ENCODE data around the gene MACROD1.

MACROD1 gene

DNA sequence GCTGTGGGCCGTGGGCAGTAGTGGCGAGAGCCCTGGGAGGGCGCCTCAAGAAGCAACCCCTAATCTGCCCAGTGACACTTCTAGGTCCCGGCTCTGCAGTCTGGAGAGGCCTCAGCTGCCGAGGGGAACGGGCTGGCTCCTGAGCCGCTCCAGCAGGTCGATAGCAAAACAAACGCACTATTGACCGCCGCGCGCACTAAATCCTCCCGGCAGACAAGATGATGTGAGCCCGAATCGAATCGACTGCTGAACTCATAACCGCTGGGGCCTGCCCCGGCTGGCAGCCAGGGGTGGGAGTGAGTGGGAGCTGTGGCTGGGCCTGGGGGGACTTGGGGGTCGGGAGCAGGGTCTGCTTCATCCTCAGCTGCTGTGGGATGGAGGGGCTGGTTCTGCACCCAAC, 94.1 kb downstream of the MACROD1 start:
- DNase-seq: no peak

DNA sequence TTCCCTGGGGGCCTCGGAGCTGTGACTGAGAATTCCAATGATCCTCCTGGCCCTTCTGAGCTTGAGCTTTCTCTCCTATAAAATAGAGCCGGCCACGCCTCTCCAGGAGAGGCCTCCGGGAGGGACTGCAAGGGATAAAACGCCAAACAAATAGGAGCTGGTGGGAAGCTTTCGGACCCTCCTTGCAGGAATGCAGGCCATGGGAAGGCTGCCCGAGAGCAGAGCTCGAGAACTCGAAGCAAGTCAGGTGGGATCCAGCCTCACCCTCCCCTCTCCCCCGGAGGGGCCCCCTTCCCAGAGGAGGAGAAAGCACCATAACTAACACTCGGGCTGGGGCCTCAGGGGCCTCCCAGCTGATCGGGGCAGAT, 95.6 kb downstream of the MACROD1 start:
- no peak for DNase-seq

- no peak for DNase-seq
Measured at GRCh38 chr11:64069401-64070313, 96.3 kb downstream of the MACROD1 start.

DNA sequence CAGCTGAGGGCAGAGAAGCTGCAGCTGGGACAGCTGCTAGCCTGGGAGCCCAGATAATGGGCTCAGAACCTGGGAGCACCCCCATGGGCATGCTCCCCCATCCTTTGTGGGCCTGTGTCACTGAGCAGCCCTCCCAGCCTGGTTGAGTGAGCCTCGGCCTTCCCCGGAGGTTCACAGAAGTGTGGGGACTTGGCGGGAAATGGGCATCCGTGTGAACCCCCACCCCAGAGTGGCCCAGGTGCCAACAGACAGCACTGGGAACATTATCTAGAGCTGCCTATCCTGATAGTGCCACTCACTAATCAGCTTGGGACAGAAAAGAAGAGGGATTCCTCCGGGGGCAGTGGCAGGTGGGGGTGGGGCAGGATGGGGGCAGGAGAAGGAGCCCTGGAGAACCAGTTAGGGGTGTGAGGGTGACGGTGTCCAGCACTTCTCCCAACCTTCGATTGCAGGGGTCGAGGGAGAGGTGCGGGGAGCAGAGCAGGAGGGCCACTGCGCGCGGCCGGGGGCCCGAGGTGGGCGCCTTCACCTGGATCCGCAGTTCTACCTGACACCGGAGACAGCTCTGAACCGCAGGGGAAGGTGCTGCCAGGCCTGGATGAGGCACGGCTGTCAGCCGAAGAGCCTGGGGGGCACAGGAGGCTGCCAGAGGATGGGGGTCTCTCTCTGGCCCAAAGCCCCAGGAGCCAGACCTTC, 97.1 kb downstream of the MACROD1 start:
- no peak for DNase-seq

- DNase-seq: no peak
Measured at GRCh38 chr11:64067230-64067993, 98.5 kb downstream of the MACROD1 start.

DNA sequence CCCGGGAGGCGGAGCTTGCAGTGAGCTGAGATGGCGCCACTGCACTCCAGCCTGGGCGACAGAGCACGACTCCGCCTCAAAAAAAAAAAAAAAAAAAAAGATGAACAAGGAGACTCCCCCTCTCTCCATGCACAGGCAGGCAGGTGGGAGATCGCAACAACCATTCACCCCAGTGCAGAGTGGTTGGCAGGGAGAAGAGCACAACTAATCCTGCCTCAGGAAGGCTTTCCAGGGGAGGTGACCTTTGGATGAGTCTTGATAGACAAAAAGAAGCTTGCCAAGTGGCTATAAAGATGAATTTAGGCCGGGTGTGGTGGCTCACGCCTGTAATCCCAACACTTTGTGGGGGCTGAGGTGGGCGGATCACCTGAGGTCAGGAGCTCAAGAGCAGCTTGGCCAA, 100.2 kb downstream of the MACROD1 start:
- DNase-seq: no peak

GRCh38 chr11:64065141-64065465, 100.8 kb downstream of the MACROD1 start:
- no peak for DNase-seq

DNA sequence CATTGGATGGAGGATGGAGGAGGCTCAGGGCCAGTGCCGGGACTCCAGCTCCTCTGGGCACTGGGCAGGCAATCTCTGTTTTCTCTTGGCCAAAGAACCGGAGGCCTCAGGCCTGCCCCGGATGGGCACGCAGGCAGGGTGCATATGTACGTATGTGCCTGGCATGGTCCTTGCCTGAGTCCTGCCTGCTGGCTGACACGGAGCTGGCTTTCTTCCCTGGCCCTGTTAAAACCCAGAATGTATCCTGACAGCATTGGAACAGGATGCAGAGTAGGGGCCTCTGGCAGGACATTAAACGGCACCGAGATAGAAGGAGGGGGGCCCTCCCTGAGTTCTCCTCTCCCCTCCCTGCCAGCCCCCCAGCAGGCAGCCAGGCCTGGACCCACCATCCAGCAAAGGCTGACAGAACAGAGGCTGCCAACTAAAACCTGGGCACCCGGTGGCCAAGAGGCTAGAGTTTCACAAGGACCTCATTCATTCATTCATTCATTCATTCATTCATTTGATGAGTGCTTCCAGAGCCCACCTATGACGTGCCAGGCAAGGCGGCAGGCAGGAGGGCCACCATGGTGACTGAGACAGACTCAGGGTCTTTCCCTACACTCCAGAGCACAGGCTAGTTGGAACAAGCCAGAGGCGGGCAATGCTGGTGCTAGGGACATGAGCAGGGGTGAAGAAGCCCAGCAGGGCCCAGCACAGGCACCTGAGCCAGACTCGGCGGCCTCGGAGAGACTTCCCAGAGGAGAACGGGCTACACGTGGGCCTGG, 101.4 kb downstream of the MACROD1 start:
- DNase-seq: no peak

DNA sequence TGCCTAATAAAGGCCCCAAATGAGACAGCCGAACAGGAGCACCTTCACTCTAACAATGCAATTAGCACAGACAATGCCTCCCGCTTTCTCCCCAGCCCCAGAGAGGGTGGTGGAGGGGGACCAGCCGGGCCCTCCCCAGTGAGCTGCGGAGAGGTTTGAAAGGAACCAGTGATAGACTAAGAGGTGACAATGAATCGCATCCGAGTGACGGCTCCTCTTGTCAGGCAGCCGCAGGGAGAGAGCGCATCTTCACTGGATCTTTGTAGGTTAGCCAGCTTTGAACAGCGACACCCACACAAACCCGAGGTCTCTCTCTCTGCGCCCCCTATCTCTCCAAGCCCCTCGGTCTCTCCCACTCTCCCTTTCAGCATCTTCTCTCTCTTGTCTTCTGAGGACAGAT, 102.1 kb downstream of the MACROD1 start:
- no peak for DNase-seq

DNA sequence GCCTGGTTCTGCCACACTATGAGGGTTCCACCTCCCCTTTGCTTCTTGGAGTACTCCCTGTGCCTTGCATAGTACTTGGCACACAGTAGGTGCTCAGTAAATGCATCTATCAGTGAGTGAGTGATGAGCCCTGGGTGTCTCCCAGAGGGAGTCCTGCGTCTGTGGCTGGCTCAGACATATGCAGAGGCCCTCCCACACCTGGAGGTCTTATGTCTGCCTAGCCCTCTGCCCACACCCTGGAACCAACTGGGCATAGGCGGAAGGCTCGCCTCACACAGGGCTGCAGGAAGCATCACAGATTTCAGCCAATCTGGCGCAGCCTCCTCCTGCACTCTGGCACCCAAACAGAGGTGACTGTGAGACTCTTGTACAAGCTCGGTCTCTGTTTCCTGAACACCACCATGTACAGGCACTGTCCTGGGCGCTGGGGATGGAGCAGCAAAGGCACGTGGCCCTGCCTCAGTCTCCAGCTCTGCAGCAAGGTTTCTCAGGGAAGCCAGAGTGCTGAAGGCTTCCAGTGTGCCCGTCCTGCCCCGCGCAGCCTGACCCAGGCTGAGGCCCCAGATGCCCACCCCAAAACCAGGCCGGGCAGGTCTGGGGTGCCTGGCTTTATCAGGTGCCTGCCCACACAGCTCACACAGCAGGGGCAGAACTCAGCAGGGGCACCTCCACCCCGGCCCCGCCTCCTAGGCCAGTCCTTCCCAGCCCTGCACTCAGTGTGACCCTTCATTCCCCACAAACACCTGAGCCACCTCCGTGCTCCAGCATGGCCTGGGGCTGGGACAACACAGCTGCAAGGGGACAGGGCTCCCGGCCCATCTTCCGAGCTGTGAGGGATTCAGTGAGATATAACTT, 103.5 kb downstream of the MACROD1 start:
- DNase-seq: no peak

DNA sequence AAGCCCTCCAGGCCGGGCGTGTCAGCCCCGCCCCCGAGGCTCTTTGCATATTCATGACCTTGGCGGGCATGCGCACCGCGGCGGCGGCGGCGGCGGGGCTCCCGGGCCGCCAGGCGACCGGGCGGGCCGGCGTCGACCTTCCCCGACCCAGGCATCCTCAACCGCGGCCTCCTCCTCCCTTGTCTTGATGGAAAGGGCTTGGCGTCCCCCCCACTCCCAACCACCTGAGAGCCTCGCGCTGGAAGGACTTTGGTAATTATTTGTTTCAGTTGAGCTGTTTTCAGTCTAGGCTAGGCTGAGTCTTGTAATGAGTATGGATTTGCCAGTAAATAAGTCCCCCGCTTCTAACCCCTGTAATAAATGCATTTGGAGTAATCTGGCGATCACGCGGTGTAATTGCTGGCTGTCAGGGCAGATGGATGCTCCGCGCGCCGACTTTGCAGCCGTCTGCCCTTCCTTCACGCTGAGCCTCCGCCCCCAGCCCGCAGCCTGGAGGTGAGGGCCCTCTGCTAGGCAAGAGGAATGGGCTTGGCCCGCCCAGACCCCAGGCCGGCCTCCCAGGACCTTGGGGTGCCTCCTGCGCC, 105.0 kb downstream of the MACROD1 start:
- DNase-seq: peak; percentile 68

DNA sequence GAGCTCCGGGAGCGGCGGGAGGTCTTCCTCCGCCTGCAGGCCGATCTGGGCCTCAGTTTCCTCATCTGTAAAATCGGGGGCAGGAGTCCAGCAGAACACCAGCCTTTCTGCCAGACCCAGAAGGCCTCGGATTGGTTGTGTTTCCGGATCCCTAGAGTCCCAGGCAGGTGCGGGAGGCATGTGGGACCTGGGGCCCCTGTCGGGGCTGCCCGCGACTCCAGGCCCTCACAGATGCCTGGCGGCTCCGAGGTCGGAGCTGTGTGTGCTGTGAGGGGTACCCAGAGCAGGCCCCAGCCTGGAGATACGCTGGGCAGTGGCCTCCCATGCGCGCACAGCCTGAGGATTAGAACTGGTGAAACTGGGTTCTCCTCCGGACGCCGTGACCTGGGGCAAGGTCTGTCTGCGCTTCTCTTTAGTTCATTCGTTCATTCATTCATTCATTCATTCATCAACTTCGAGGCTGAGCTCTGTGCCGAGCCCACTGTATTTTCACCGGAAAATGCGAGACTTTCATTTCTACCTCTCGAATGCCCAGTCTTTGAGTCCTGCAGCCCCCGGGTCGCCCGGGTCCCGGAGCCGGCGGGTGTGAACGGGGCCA, 105.6 kb downstream of the MACROD1 start:
- no peak for DNase-seq

GRCh38 chr11:64059339-64060140, 106.4 kb downstream of the MACROD1 start:
- no peak for DNase-seq

DNA sequence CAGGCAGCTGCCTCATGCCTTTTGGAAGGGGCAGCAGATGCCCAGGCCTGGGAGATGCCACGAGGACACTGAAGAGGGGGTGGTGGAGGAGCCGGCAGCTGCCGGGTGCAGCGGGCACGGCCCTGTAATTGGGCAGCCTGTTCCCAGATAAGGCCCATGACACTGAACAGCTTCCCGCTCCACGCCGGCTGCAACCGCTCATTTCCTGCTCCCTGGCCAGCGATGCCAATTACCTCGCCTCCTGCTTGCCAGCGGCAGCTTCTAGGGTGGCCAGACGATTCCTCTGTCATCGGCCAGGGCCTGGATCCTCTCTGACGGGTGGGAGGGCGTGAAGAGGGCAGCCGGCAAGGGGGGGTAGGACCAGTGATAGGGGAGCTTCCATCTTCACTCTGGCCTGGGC, 107.4 kb downstream of the MACROD1 start:
- DNase-seq: no peak

GRCh38 chr11:64057890-64058289, 108.0 kb downstream of the MACROD1 start:
- no peak for DNase-seq

GRCh38 chr11:64056861-64057260, 109.1 kb downstream of the MACROD1 start:
- DNase-seq: no peak

DNA sequence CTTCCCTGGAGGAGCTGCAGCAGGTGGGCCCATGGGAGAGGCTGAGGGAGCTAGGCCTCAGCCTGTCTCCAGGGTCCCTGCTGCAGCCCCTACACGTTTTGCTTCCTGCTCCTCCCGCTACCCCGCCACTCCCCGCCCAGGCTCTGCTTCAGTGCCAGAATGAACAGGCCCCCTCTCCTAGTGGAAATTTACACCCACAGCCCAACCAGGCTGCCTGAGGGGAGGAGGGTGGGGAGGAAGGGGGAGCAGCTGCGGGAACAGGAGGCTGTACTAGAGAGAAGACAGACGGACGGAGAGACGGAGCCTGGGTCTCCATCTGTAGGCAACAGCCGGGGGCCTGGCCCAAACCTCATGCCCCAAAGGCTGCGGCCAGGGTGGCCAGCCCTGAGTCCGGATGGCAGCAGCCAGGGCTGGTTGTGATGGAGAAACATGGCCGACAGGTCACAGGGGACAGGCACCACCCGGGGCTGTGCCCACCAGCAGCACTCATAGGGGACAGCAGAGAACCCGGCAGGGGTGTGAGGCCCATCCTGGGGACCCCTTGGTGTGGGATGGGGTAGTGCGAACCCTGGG, 109.6 kb downstream of the MACROD1 start:
- DNase-seq: no peak

GRCh38 chr11:64055077-64055476, 110.8 kb downstream of the MACROD1 start:
- no peak for DNase-seq

- DNase-seq: no peak
Measured at GRCh38 chr11:64053699-64054098, 112.2 kb downstream of the MACROD1 start.
